Nephron (organoid): ENCODE data around the gene MARCO.

Experiments used
- H3K27ac Mint-ChIP-seq, 3 experiments: 2 replicates each; pipeline ENCODE4 v1.8.0; 2020; ENCODE audit warnings: mixed read lengths in 3 of 3, mild to moderate bottlenecking in 2 of 3, moderate library complexity in 1 of 3
- H3K27me3 Mint-ChIP-seq: 2 replicates; pipeline ENCODE4 v1.8.0; 2021; ENCODE audit warnings: low read depth, mild to moderate bottlenecking, moderate library complexity, mixed read lengths
- H3K36me3 Mint-ChIP-seq: 2 replicates; pipeline ENCODE4 v1.8.0; 2020; ENCODE audit warnings: low read depth, mixed read lengths
- H3K4me1 Mint-ChIP-seq: 2 replicates; pipeline ENCODE4 v1.8.0; 2020; ENCODE audit warnings: mixed read lengths
- H3K4me3 Mint-ChIP-seq, 3 experiments: 2 replicates each; pipeline ENCODE4 v1.8.0; 2020; ENCODE audit warnings: mild to moderate bottlenecking in 3 of 3, mixed read lengths in 3 of 3, moderate library complexity in 2 of 3
- H3K9me3 Mint-ChIP-seq: 2 replicates; pipeline ENCODE4 v1.8.0; 2020; ENCODE audit warnings: mixed read lengths
- TF ChIP-seq, protein P1 (sequence below), 3 experiments: fragments of 200-600 bp; sonication (generic); IDR thresholded peaks; one replicate each; pipeline ENCODE4 v1.5.0; 2021; ENCODE audit warnings: antibody characterized with exemption in 3 of 3; ENCODE audit not compliant: unreplicated experiment in 3 of 3

Gene MARCO

DNA sequence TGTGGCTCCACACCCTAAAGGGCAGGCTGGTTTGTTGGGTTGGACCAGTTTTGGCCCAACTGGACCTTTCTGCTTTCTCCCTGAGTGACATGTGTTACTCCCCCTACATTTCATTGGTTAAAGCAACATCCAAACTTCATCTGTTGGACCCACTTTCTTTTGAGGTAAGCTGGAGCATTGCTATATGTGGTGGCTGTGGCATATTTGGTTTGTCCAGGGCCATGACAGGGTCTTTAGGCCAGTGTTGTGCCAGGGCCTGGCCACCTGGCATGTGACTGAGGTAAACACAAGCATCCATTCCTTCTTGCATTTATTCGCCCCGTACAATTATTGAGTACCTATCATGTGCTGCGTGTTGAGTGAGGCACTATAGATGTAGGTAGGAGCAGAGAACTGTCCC, 36.8 kb upstream of the MARCO start:
- TF ChIP-seq, protein P1, sequence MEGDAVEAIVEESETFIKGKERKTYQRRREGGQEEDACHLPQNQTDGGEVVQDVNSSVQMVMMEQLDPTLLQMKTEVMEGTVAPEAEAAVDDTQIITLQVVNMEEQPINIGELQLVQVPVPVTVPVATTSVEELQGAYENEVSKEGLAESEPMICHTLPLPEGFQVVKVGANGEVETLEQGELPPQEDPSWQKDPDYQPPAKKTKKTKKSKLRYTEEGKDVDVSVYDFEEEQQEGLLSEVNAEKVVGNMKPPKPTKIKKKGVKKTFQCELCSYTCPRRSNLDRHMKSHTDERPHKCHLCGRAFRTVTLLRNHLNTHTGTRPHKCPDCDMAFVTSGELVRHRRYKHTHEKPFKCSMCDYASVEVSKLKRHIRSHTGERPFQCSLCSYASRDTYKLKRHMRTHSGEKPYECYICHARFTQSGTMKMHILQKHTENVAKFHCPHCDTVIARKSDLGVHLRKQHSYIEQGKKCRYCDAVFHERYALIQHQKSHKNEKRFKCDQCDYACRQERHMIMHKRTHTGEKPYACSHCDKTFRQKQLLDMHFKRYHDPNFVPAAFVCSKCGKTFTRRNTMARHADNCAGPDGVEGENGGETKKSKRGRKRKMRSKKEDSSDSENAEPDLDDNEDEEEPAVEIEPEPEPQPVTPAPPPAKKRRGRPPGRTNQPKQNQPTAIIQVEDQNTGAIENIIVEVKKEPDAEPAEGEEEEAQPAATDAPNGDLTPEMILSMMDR (IDR thresholded peaks at IDR 0.05; ENCODE audit: unreplicated experiment in 3 of 3), result no peak
- no peak overlapping the region for H3K27ac Mint-ChIP-seq
- no peak overlapping the region for H3K4me3 Mint-ChIP-seq
- no peaks in the 10 kb centered on the region for H3K4me1 Mint-ChIP-seq
- no peaks in the 10 kb centered on the region for H3K9me3 Mint-ChIP-seq
- peaks cover 10% of the 10 kb centered on the region for H3K27me3 Mint-ChIP-seq
- H3K36me3 Mint-ChIP-seq, result no peaks in the 10 kb centered on the region

DNA sequence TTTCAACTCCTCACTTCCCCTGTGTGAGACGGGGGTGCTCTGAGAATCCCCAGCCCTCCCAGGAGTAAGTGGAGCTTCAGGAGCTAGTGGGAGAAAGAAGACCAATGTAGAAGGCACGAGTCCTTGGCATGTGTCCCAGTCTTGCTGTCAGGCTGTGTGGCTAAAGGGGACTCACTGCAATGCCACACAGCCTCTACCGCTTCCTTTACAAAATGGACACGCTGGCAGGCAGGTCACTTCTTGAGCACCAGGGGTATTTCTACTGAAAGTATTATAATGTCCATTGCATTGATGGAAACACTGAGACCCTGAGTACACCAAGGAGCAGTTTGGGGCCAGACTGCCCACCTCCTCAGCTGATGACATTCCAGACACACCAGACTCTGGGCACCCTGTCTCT, 35.8 kb upstream of the MARCO start:
- H3K27me3 Mint-ChIP-seq, result peaks cover 10% of the 10 kb centered on the region
- H3K4me1 Mint-ChIP-seq, result no peaks in the 10 kb centered on the region
- no peak overlapping the region for H3K27ac Mint-ChIP-seq
- no peak overlapping the region for H3K4me3 Mint-ChIP-seq
- TF ChIP-seq, protein P1 (IDR thresholded peaks at IDR 0.05; ENCODE audit: unreplicated experiment in 3 of 3), result no peak
- H3K9me3 Mint-ChIP-seq, result no peaks in the 10 kb centered on the region
- no peaks in the 10 kb centered on the region for H3K36me3 Mint-ChIP-seq

DNA sequence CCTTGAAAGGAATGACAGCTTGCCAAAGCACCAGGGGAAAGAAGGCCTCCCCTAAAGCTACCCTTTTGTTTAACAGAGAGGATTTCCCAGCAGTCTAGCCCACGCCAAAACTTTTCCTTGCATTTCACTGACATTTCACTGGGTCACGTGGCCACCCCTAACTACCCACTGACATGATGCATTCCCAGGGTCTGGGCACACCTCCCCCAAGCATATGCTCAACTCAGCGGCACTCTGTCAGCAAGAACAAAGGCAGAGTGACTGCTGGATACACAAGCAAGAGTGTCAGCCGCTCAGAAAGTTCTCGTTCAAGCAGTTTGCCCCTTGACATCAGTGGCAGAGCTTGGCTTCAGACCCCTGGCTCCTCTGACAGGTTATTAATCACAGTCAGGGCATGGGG, 34.2 kb upstream of the MARCO start:
- Mint-ChIP-seq H3K9me3 (no peaks in the 10 kb centered on the region), H3K27me3 (peaks cover 6% of the 10 kb centered on the region)
- TF ChIP-seq, protein P1 (IDR thresholded peaks at IDR 0.05; ENCODE audit: unreplicated experiment in 3 of 3), result no peak

DNA sequence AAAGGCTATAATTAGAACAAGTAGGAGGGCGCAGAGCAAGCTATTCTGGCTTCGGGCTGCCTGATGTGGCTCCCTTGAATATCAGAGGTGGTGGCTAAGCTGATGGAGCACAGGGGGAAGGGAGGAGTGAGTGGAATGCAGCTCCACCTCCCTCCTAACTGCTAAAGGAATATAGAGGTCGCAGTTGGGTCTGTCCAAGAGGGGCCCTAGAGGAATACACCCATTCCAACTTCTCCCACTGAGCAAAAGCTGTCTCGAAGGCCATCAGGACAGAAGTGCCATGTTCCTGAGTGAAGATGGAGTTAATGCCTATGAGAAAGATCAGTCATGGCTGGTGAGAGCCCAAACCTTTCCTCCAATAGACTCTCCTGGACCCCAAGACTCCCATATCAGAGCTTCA, 32.8 kb upstream of the MARCO start:
- Mint-ChIP-seq H3K9me3 (no peaks in the 10 kb centered on the region), H3K4me3 (no peak overlapping the region), H3K27ac (no peak overlapping the region), H3K4me1 (no peaks in the 10 kb centered on the region), H3K36me3 (no peaks in the 10 kb centered on the region), H3K27me3 (peaks cover 3% of the 10 kb centered on the region)
- TF ChIP-seq, protein P1 (IDR thresholded peaks at IDR 0.05; ENCODE audit: unreplicated experiment in 3 of 3), result no peak

More for the DNA sequence above, 34.2 kb upstream of the MARCO start:
- H3K27ac Mint-ChIP-seq, result no peak overlapping the region
- no peak overlapping the region for H3K4me3 Mint-ChIP-seq
- H3K36me3 Mint-ChIP-seq, result no peaks in the 10 kb centered on the region
- no peaks in the 10 kb centered on the region for H3K4me1 Mint-ChIP-seq

DNA sequence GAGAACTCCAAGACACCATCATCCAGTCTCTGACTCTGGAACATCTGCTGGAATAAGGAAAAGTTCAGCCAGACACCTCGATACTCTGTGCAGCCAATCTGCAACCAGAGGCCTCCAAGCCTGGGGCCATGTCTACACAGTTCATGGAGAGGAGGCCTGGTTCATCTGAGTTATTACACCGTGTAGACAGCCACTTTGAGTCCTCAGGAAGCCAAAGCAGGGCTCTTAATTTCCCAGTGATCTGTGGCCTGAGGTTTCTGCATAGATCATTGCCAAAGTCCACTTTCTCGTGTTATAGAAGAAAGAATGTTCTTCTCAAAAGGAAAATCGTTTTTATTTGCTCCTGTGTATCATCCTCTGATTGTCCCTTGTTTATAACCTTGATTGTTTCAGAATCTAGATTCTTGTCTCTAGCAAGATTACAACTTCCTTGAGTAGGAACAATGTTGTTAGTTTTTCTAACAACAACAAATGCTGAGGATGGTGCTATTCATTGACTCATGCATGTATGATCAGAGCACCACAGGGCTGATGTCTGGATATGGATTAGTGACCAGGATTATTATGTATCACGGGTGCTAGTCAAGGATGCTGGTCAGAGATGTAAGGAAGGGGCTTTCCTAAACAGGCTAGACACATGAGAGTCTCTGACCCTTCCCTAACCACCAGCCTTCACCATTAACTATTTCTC, 30.7 kb upstream of the MARCO start:
- no peaks in the 10 kb centered on the region for H3K36me3 Mint-ChIP-seq
- H3K27ac Mint-ChIP-seq, result no peak overlapping the region
- H3K27me3 Mint-ChIP-seq, result peaks cover 4% of the 10 kb centered on the region
- TF ChIP-seq, protein P1 (IDR thresholded peaks at IDR 0.05; ENCODE audit: unreplicated experiment in 3 of 3), result no peak
- H3K4me1 Mint-ChIP-seq, result no peaks in the 10 kb centered on the region
- no peaks in the 10 kb centered on the region for H3K9me3 Mint-ChIP-seq
- no peak overlapping the region for H3K4me3 Mint-ChIP-seq

DNA sequence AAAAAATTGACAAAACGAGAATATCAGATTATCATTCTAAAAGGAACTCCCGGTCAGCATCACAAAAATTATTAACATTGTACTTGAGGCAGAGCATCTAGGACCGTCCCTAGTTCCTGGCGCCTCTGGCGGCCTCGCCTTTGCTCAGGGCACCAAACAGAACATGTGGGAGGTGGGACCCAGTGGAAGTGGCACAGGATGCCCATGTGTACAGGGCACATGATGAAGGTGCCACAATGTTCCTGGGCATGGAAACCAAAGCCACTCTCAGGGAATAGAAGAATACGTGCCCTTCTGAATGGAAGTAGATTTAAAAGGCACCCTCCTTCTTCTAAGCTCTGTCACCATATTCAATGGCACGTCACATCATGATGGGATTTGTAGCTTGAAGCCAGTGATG, 30.1 kb upstream of the MARCO start:
- TF ChIP-seq, protein P1 (IDR thresholded peaks at IDR 0.05; ENCODE audit: unreplicated experiment in 3 of 3), result no peak
- Mint-ChIP-seq H3K27me3 (peaks cover 4% of the 10 kb centered on the region), H3K27ac (no peak overlapping the region), H3K4me1 (no peaks in the 10 kb centered on the region), H3K4me3 (no peak overlapping the region), H3K9me3 (no peaks in the 10 kb centered on the region), H3K36me3 (no peaks in the 10 kb centered on the region)
